ENCODE data around the gene TMEM161A. TPM values are rescaled to one million over a fixed set of nuclear protein-coding genes. Genes with fewer than 3 reads are reported as not detected.
"Not testable (repeated sequence)": the region's sequence is repeated elsewhere in the genome, so short reads cannot be mapped to it uniquely, and the experiment has no call there.

TMEM161A gene
- total and polyA plus RNA-seq, 7 donors: 3.0 to 28.0 (median 15.6) TPM

GRCh38 chr19:19155495-19156219, 17.4 kb upstream of the TMEM161A start:
- H3K4me3 ChIP-seq: no peak overlapping the region
- intact Hi-C loops (cut with DNase I): no loop called here
- H3K27me3 ChIP-seq: no peaks in the 10 kb centered on the region
- H3K9me3 ChIP-seq: no peaks in the 10 kb centered on the region
- DNase-seq: no peak
- no peaks in the 10 kb centered on the region for H3K4me1 ChIP-seq
- 75 to 89% methylated on average over 10 of the region's 10 CpGs for WGBS, 2 donors
- no peak for TF ChIP-seq CTCF (IDR thresholded peaks at IDR 0.05)
- TF ChIP-seq POLR2AphosphoS5 (IDR thresholded peaks at IDR 0.05): no peak
- TF ChIP-seq EP300 (IDR thresholded peaks at IDR 0.05): no peak
- no peak for TF ChIP-seq POLR2A (IDR thresholded peaks at IDR 0.05)
- peaks cover 0 to 11% (median 0%) of the 10 kb centered on the region in 4 donors for H3K36me3 ChIP-seq
- H3K27ac ChIP-seq: no peak overlapping the region

GRCh38 chr19:19154768-19155494, 16.7 kb upstream of the TMEM161A start:
- DNase-seq: no peak
- H3K27me3 ChIP-seq: no peaks in the 10 kb centered on the region
- no peak for TF ChIP-seq CTCF (IDR thresholded peaks at IDR 0.05)
- TF ChIP-seq POLR2AphosphoS5 (IDR thresholded peaks at IDR 0.05): no peak
- no peak for TF ChIP-seq POLR2A (IDR thresholded peaks at IDR 0.05)
- no peak for TF ChIP-seq EP300 (IDR thresholded peaks at IDR 0.05)
- WGBS, 2 donors: 91 to 96% methylated on average over 6 of the region's 6 CpGs
- intact Hi-C loops (cut with DNase I): no loop called here
- H3K27ac ChIP-seq: no peak overlapping the region
- no peaks in the 10 kb centered on the region for H3K9me3 ChIP-seq
- no peaks in the 10 kb centered on the region for H3K4me1 ChIP-seq
- no peak overlapping the region for H3K4me3 ChIP-seq
- peaks cover 0 to 11% (median 0%) of the 10 kb centered on the region in 4 donors for H3K36me3 ChIP-seq

- H3K27ac ChIP-seq: no peak overlapping the region
- H3K27me3 ChIP-seq: no peaks in the 10 kb centered on the region
- WGBS, 2 donors: 86 to 88% methylated on average over 13 of the region's 13 CpGs
- H3K4me1 ChIP-seq: no peaks in the 10 kb centered on the region
- no peak for TF ChIP-seq POLR2AphosphoS5 (IDR thresholded peaks at IDR 0.05)
- no peak for TF ChIP-seq EP300 (IDR thresholded peaks at IDR 0.05)
- no peak for TF ChIP-seq POLR2A (IDR thresholded peaks at IDR 0.05)
- TF ChIP-seq CTCF (IDR thresholded peaks at IDR 0.05): no peak
- DNase-seq: no peak
- H3K4me3 ChIP-seq: no peak overlapping the region
- intact Hi-C loops (cut with DNase I): no loop called here
- peaks cover 0 to 16% (median 7%) of the 10 kb centered on the region in 4 donors for H3K36me3 ChIP-seq
- no peaks in the 10 kb centered on the region for H3K9me3 ChIP-seq
These were observed 14.5 kb upstream of the TMEM161A start for GRCh38 chr19:19152668-19153384.

- no peaks in the 10 kb centered on the region for H3K4me1 ChIP-seq
- intact Hi-C loops (cut with DNase I): no loop called here
- no peak overlapping the region for H3K27ac ChIP-seq
- H3K27me3 ChIP-seq: no peaks in the 10 kb centered on the region
- TF ChIP-seq EP300 (IDR thresholded peaks at IDR 0.05): no peak
- no peak for TF ChIP-seq POLR2AphosphoS5 (IDR thresholded peaks at IDR 0.05)
- H3K9me3 ChIP-seq: no peaks in the 10 kb centered on the region
- DNase-seq: no peak
- WGBS, 2 donors: 70 to 85% methylated on average over 11 of the region's 11 CpGs
- no peak overlapping the region for H3K4me3 ChIP-seq
- H3K36me3 ChIP-seq: peaks cover 0 to 28% (median 6%) of the 10 kb centered on the region in 4 donors
These were observed 13.1 kb upstream of the TMEM161A start for GRCh38 chr19:19151418-19151817.

- H3K9me3 ChIP-seq: no peaks in the 10 kb centered on the region
- WGBS, 2 donors: 84 to 91% methylated on average over 2 of the region's 2 CpGs
- no peak for TF ChIP-seq POLR2AphosphoS5 (IDR thresholded peaks at IDR 0.05)
- no peak for TF ChIP-seq POLR2A (IDR thresholded peaks at IDR 0.05)
- TF ChIP-seq CTCF (IDR thresholded peaks at IDR 0.05): no peak
- no peak for TF ChIP-seq EP300 (IDR thresholded peaks at IDR 0.05)
- intact Hi-C loops (cut with DNase I): loop anchor here (5.0 to 10.0 kb wide), 2 partner anchors 78 to 195 kb away; no protein-coding TSS in a partner anchor
- no peak overlapping the region for H3K27ac ChIP-seq
- no peak overlapping the region for H3K4me3 ChIP-seq
- peaks cover 0 to 9% (median 8%) of the 10 kb centered on the region in 4 donors for H3K4me1 ChIP-seq
- H3K36me3 ChIP-seq: peaks cover 0 to 28% (median 3%) of the 10 kb centered on the region in 4 donors
- H3K27me3 ChIP-seq: no peaks in the 10 kb centered on the region
- no peak for DNase-seq
These were observed 11.2 kb upstream of the TMEM161A start for GRCh38 chr19:19149435-19149834.

- intact Hi-C loops (cut with DNase I): loop anchor here (5.0 to 10.0 kb wide), 2 partner anchors 79 to 196 kb away; no protein-coding TSS in a partner anchor
- H3K4me3 ChIP-seq, H3K9me3 ChIP-seq, H3K27me3 ChIP-seq, H3K27ac ChIP-seq, DNase-seq, H3K4me1 ChIP-seq: not testable (repeated sequence)
- WGBS, 2 donors: 96 to 98% methylated on average over 8 of the region's 8 CpGs
- H3K36me3 ChIP-seq: peaks cover 0 to 28% (median 3%) of the 10 kb centered on the region in 4 donors
These were observed 10.2 kb upstream of the TMEM161A start for GRCh38 chr19:19148504-19148903.

All from sigmoid colon (tissue), 7 donors.